NCI-H1105 treated with DMSO at 0.1 percent for 48 hours (cell line): Measurements from ENCODE around the gene PPIP5K1.
A peak's percentile ranks its signal among the peaks of the same experiment; 100 is the strongest.
"Not testable (repeated sequence)": the region's sequence is repeated elsewhere in the genome, so short reads cannot be mapped to it uniquely, and the experiment has no call there.

Source experiments
- DNase-seq: peaks from one replicate; lab custom pipeline; 2025; lab: John Stamatoyannopoulos, UW

Gene PPIP5K1

DNA sequence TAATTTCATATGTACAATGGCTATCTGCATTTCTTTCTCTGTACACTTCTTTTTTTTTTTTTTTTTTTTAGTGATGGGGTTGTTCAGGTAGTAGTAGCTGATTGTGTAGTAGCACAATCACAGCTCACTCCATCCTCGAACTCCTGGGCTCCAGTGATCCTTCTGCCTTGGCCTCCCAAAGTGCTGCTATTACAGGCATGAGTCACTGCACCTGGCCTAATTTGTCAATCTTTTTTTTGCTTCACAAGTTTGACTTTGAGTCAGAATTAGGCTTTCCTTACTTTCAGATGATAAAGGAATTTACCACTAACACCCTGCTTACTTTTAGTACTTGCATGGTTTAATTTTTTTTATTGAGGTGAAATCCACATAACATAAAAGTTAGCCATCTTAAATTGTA is 44.6 kb downstream of the PPIP5K1 start:
- no peak for DNase-seq

DNA sequence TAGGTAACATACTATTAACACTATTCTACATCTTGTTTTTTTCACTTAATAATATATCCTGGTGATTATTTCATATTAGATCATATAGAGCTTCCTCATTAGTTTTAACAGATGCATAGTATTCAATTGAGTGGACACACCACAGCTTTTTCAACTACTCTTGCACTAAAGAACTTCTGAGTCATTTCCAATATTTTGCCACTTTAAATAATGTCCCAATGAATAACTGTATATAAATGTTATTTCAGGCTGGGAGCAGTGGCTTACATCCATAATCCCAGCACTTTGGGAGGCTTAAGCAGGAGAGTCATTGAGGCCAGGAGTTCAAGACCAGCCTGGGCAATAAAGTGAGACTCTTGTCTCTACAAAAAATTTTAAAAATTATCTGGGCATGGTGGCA is 45.7 kb downstream of the PPIP5K1 start:
- no peak for DNase-seq

DNA sequence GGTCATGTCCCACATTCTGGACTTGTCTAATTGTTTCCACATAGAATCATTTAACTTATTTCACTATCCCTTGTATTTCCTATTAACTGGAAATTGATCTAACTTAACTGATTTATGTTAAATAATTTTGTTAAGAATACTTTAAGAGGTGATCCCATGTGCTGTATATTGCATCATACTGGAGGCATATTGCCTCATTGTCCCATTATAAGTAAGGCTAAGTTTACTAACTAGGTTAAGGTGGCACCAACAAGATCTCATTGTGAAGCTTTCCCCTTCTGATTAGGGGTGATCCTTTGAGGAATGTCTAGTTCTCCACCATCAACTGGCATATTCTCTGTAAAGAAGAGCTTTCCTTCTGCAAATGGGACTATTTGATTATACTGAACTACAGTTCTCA is 48.2 kb downstream of the PPIP5K1 start:
- DNase-seq, result no peak

DNA sequence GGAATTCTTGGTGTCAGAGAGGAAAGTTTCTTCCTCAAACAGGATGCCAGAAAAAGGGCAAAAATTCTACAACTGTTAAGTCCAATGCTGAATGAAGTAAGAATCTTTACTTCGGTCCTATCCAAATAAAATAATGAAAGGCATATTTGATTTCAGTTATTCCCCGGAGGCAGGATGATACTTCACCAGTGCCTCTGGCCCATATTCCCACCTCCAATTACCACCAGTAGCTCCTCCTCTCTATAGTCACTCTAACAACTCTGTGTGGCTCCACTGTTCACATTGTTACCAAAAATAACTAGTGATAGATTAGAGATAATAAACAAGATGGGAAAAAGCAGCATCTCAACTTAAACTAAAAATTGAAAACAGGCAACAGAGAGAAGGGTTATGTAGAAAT is 51.9 kb downstream of the PPIP5K1 start:
- no peak for DNase-seq

DNA sequence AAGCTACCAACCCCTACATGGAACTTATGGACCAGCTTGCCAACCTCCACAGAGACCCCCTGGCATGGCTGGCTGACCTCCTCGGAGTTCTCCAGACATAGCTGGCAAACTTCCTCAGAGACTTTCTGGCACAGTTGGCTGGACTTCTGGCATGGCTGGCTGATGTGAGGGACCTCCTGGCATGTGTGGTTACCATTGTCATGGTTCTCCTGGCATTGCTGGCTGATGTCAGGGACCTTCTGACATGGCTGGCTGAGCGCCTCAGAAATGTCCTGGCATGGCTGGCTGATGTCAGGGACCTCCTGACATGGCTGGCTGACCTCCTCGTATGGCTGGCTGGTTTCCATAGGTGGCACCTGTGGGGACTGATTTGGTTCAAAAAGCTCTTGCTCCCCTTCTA is 55.1 kb downstream of the PPIP5K1 start:
- no peak for DNase-seq

DNA sequence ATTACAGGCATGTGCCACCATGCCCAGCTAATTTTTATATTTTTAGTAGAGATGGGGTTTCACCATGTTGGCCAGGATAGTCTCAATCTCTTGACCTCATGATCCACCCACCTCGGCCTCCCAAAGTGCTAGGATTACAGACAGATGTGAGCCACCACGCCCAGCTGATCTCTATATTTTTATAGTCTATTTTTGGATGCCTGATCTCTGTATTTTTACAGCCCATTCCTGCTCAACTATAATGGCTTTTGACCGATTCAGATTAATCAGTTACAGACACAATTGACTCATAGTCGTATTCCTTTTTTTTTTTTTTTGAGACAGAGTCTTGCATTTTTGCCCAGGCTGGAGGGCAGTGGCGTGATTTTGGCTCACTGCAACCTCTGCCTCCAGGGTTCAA is 57.2 kb downstream of the PPIP5K1 start:
- not testable (repeated sequence) for DNase-seq

DNA sequence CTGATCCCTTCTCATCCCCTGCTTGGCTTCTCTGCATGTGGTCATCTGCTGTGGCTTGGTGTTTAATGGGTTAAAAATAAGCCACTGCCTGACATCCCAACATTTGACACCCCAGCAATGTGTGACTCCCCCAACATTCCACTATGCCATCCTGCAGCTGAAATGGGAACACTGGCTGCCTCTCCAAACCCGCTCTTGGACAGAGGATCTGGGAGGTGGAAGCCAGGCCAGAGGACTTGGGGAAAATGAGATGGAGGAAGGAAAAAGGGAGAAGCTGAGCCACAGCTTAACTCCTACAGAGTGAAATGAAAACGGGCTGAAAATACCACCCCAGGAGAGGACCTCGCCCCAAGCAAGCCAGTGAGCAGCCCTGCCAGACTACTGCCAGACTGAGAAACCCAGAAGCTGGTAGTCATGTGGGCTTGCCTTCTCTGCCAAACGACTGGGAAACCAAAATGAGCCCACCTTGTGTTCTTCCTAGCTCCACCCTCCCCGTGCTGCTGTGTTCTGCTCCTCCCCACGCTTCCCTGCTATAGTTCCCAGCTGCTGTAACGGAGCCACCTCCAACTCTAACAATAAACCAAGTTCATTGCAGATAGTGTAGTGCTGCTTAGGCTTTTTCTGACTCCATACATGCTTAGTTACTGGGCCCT is 58.9 kb downstream of the PPIP5K1 start:
- DNase-seq, result no peak

DNA sequence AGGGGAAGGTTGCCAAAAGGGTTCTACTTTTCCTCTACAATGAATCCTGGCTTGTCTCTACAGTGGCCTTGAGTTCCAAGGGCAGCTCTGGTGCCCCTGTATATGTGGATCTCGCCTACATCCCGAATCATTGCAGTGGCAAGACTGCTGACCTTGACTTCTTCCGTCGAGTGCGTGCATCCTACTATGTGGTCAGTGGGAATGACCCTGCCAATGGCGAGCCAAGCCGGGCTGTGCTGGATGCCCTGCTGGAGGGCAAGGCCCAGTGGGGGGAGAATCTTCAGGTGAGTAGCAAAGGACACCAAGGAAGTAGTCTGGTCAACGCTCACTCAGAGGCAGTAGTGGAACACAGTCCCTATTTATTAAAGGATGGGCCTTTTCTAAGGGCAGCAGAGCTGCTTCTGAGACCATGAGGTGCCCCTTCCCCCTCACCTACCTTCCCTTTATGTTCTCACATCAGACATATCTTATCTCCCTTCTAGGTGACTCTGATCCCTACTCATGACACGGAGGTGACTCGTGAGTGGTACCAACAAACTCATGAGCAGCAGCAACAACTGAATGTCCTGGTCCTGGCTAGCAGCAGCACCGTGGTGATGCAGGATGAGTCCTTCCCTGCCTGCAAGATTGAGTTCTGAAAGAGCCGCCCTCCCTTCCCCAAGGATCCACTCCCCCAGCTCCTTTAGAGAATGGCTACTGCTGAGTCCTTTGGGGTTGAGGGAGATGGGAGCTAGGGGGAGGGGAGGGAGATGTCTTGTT is 60.2 kb downstream of the PPIP5K1 start:
- no peak for DNase-seq

DNA sequence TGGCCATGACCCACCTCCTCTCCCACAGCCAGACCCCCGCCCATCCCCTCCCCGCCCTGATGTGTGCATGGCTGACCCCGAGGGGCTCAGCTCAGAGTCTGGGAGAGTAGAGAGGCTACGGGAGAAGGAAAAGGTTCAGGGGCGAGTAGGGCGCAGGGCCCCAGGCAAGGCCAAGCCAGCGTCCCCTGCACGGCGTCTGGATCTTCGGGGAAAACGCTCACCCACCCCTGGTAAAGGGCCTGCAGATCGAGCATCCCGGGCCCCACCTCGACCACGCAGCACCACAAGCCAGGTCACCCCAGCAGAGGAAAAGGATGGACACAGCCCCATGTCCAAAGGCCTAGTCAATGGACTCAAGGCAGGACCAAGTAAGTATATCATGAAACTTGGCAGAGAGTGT is 60.9 kb downstream of the PPIP5K1 start:
- no peak for DNase-seq

DNA sequence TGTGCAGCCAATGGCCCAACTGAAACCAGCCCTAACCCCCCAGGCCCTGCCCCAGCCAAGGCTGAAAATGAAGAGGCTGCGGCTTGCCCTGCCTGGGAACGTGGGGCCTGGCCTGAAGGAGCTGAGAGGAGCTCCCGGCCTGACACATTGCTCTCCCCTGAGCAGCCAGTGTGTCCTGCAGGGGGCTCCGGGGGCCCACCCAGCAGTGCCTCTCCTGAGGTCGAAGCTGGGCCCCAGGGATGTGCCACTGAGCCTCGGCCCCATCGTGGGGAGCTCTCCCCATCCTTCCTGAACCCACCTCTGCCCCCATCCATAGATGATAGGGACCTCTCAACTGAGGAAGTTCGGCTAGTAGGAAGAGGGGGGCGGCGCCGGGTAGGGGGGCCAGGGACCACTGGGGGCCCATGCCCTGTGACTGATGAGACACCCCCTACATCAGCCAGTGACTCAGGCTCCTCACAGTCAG is 61.4 kb downstream of the PPIP5K1 start:
- DNase-seq, result no peak

DNA sequence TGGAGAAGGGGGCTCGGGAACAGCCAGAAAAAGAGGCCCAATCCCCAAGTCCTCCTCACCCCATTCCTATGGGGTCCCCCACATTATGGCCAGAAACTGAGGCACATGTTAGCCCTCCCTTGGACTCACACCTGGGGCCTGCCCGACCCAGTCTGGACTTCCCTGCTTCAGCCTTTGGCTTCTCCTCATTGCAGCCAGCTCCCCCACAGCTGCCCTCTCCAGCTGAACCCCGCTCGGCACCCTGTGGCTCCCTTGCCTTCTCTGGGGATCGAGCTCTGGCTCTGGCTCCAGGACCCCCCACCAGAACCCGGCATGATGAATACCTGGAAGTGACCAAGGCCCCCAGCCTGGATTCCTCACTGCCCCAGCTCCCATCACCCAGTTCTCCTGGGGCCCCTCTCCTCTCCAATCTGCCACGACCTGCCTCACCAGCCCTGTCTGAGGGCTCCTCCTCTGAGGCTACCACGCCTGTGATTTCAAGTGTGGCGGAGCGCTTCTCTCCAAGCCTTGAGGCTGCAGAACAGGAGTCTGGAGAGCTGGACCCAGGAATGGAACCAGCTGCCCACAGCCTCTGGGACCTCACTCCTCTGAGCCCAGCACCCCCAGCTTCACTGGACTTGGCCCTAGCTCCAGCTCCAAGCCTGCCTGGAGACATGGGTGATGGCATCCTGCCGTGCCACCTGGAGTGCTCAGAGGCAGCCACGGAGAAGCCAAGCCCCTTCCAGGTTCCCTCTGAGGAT is 62.0 kb downstream of the PPIP5K1 start:
- DNase-seq, result no peak

DNA sequence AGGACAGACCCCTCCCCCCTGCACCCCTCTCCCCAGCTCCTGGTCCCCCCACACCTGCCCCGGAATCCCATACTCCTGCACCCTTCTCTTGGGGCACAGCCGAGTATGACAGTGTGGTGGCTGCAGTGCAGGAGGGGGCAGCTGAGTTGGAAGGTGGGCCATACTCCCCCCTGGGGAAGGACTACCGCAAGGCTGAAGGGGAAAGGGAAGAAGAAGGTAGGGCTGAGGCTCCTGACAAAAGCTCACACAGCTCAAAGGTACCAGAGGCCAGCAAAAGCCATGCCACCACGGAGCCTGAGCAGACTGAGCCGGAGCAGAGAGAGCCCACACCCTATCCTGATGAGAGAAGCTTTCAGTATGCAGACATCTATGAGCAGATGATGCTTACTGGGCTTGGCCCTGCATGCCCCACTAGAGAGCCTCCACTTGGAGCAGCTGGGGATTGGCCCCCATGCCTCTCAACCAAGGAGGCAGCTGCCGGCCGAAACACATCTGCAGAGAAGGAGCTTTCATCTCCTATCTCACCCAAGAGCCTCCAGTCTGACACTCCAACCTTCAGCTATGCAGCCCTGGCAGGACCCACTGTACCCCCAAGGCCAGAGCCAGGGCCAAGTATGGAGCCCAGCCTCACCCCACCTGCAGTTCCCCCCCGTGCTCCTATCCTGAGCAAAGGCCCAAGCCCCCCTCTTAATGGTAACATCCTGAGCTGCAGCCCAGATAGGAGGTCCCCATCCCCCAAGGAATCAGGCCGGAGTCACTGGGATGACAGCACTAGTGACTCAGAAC is 62.8 kb downstream of the PPIP5K1 start:
- DNase-seq, result no peak

DNA sequence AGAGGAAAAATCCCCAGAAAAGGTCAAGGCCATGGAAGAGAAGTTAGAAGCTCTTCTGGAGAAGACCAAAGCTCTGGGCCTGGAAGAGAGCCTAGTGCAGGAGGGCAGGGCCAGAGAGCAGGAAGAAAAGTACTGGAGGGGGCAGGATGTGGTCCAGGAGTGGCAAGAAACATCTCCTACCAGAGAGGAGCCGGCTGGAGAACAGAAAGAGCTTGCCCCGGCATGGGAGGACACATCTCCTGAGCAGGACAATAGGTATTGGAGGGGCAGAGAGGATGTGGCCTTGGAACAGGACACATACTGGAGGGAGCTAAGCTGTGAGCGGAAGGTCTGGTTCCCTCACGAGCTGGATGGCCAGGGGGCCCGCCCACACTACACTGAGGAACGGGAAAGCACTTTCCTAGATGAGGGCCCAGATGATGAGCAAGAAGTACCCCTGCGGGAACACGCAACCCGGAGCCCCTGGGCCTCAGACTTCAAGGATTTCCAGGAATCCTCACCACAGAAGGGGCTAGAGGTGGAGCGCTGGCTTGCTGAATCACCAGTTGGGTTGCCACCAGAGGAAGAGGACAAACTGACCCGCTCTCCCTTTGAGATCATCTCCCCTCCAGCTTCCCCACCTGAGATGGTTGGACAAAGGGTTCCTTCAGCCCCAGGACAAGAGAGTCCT is 63.6 kb downstream of the PPIP5K1 start:
- no peak for DNase-seq

DNA sequence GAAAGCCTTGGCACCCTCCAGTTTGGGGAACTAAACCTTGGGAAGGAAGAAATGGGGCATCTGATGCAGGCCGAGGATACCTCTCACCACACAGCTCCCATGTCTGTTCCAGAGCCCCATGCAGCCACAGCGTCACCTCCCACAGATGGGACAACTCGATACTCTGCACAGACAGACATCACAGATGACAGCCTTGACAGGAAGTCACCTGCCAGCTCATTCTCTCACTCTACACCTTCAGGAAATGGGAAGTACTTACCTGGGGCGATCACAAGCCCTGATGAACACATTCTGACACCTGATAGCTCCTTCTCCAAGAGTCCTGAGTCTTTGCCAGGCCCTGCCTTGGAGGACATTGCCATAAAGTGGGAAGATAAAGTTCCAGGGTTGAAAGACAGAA is 64.9 kb downstream of the PPIP5K1 start:
- no peak for DNase-seq

DNA sequence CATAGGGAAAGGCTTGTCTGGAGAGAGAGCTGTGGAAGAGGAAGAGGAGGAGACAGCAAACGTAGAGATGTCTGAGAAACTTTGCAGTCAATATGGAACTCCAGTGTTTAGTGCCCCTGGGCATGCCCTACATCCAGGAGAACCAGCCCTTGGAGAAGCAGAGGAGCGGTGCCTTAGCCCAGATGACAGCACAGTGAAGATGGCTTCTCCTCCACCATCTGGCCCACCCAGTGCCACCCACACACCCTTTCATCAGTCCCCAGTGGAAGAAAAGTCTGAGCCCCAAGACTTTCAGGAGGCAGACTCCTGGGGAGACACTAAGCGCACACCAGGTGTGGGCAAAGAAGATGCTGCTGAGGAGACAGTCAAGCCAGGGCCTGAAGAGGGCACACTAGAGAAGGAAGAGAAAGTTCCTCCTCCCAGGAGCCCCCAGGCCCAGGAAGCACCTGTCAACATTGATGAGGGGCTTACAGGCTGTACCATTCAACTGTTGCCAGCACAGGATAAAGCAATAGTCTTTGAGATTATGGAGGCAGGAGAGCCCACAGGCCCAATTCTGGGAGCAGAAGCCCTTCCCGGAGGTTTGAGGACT is 65.7 kb downstream of the PPIP5K1 start:
- DNase-seq, result no peak

DNA sequence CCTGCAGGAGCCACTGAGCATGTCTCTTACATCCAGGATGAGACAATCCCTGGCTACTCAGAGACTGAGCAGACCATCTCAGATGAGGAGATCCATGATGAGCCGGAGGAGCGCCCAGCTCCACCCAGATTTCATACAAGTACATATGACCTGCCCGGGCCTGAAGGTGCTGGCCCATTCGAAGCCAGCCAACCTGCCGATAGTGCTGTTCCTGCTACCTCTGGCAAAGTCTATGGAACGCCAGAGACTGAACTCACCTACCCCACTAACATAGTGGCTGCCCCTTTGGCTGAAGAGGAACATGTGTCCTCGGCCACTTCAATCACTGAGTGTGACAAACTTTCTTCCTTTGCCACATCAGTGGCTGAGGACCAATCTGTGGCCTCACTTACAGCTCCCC is 66.4 kb downstream of the PPIP5K1 start:
- DNase-seq, result no peak

DNA sequence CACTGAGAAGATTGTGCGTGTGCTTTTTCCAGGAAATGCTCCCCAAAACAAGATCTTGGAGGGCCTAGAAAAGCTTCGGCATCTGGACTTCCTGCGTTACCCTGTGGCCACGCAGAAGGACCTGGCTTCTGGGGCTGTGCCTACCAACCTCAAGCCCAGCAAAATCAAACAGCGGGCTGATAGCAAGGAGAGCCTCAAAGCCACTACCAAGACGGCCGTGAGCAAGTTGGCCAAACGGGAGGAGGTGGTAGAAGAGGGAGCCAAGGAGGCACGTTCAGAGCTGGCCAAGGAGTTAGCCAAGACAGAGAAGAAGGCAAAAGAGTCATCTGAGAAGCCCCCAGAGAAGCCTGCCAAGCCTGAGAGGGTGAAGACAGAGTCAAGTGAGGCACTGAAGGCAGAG is 67.8 kb downstream of the PPIP5K1 start:
- DNase-seq, result no peak

DNA sequence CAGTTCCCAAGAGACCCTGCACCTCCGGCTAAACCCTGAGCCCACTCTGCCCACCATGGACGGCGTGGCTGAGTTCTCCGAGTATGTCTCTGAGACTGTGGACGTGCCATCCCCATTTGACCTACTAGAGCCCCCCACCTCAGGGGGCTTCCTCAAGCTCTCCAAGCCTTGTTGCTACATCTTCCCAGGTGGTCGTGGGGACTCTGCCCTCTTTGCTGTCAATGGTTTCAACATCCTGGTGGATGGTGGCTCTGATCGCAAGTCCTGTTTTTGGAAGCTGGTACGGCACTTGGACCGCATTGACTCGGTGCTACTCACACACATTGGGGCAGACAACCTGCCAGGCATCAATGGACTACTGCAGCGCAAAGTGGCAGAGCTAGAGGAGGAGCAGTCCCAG is 68.6 kb downstream of the PPIP5K1 start:
- DNase-seq, result no peak

DNA sequence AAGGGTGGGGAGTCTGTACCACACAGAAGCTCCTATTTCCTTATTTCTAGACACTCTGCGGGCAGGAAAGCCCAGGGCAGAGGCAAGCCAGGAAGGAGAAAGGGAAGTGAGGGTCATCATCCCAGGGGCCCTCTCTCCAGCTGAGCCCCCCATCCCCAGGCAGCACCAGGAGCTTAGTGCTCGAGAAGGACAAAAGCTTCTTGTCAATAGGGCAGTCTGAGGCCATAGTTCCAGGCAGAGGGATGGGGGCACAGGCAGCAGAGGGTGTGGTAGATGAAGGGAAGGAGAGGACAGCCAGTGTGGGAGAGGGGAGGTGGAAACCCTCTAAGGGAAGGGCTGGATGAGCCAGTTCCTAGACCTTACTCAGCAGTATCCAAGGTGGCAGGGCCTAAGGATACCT is 69.9 kb downstream of the PPIP5K1 start:
- DNase-seq, result no peak

DNA sequence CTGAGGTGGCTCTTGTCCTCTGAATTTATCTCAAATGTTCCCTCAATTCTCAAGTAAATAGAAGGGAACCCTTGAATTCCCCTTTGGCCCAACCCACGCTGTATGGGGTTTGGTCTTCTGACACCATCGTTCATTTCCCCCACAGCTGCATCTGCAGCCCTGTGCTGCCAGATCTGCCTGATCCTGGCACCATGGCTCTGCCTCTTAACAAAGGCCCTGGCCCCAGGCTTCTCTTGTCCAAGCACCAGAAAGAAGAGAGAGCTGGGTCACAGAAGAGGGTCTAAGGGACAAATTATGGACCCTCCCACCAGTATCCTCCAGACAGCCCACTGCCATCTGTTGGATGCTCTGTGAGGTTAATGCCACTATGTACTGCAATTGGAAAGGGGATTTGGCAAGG is 70.8 kb downstream of the PPIP5K1 start:
- no peak for DNase-seq

DNA sequence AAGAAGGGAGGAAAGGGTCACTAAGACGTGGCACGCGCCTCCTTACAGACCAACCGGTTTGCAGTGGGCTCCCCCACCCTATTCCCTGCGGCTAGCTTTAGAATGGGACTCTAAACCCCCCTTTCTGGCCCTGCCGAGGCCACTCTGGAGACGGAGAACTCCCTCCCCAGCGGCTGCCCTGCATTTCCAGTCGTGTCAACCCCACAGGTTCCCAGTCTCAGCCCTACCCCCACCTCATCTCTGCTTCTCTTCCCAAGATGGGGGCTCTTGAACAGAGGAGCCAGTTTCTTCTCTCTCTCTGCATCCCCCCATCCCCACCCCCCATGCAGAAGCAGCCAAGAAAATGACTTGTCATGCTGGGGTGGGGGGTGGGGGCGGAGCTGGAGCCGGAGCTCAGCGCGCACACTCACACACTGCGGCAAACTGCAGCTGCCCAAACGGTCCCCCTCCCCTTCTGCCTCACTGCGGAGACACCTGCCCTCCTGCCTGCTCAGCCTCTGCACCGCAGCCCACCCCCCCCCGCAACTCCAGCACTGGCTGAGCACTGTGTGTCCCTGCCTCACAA is 71.7 kb downstream of the PPIP5K1 start:
- peak; percentile 67 for DNase-seq
